ENCODE results near the gene C16orf86. TPM values are rescaled to one million over a fixed set of nuclear protein-coding genes. Genes with fewer than 3 reads are reported as not detected.

The C16orf86 gene
- total RNA-seq, 1 experiment from 2014 or later: 0.65 TPM

- intact Hi-C loops (cut with micrococcal nuclease): no loop called here
- BruUV-seq (replicated peaks): no TSS peak
- ChIA-PET CTCF (interaction anchor here (0.6 to 1.0 kb wide), 4 partner anchors 57 to 204 kb away, joined by 3 read pairs; no protein-coding TSS in a partner anchor), POLR2A (interaction anchor here (0.7 to 1.1 kb wide), 3 partner anchors 10 to 136 kb away, joined by 3 read pairs; no protein-coding TSS in a partner anchor)
- TF ChIP-seq CTCF (IDR thresholded peaks at IDR 0.05; ENCODE audit: unreplicated experiment): no peak
- Mint-ChIP-seq H3K36me3 (ENCODE audit: insufficient read depth, unreplicated experiment) (peaks cover 6% of the 10 kb centered on the region), H3K27me3 (ENCODE audit: insufficient read depth, unreplicated experiment) (peaks cover 26% of the 10 kb centered on the region), H3K4me1 (ENCODE audit: insufficient read depth, unreplicated experiment) (no peaks in the 10 kb centered on the region), H3K4me3 (ENCODE audit: unreplicated experiment) (peak overlapping the region; percentile 46), H3K27ac (ENCODE audit: low read depth, unreplicated experiment) (no peak overlapping the region), H3K9me3 (ENCODE audit: unreplicated experiment) (no peaks in the 10 kb centered on the region)
- DNase-seq (ENCODE audit: unreplicated experiment): no peak
Observed at GRCh38 chr16:67651847-67652246, 14.8 kb upstream of the C16orf86 start.

- peak overlapping the region; percentile 46 for H3K4me3 Mint-ChIP-seq (ENCODE audit: unreplicated experiment)
- H3K27ac Mint-ChIP-seq (ENCODE audit: low read depth, unreplicated experiment): no peak overlapping the region
- H3K4me1 Mint-ChIP-seq (ENCODE audit: insufficient read depth, unreplicated experiment): no peaks in the 10 kb centered on the region
- peaks cover 6% of the 10 kb centered on the region for H3K36me3 Mint-ChIP-seq (ENCODE audit: insufficient read depth, unreplicated experiment)
- H3K27me3 Mint-ChIP-seq (ENCODE audit: insufficient read depth, unreplicated experiment): peaks cover 26% of the 10 kb centered on the region
- BruUV-seq (replicated peaks): no TSS peak
- TF ChIP-seq CTCF (IDR thresholded peaks at IDR 0.05; ENCODE audit: unreplicated experiment): no peak
- POLR2A ChIA-PET: interaction anchor here (0.9 kb wide), 1 partner anchor 55 kb away, joined by 3 read pairs; no protein-coding TSS in a partner anchor
- no peaks in the 10 kb centered on the region for H3K9me3 Mint-ChIP-seq (ENCODE audit: unreplicated experiment)
- no peak for DNase-seq (ENCODE audit: unreplicated experiment)
- CTCF ChIA-PET: interaction anchor here (0.6 to 1.0 kb wide), 4 partner anchors 58 to 205 kb away, joined by 3 read pairs; no protein-coding TSS in a partner anchor
- intact Hi-C loops (cut with micrococcal nuclease): no loop called here
Observed at GRCh38 chr16:67652578-67653127, 14.0 kb upstream of the C16orf86 start.

- ChIA-PET CTCF (interaction anchor here (0.6 kb wide), 1 partner anchor 132 kb away, joined by 3 read pairs; no protein-coding TSS in a partner anchor), POLR2A (no interaction called here)
- no peaks in the 10 kb centered on the region for H3K9me3 Mint-ChIP-seq (ENCODE audit: unreplicated experiment)
- H3K27ac Mint-ChIP-seq (ENCODE audit: low read depth, unreplicated experiment): no peak overlapping the region
- TF ChIP-seq CTCF (IDR thresholded peaks at IDR 0.05; ENCODE audit: unreplicated experiment): peak; percentile 11
- intact Hi-C loops (cut with micrococcal nuclease): no loop called here
- H3K27me3 Mint-ChIP-seq (ENCODE audit: insufficient read depth, unreplicated experiment): peaks cover 26% of the 10 kb centered on the region
- peak overlapping the region; percentile 26 for H3K4me3 Mint-ChIP-seq (ENCODE audit: unreplicated experiment)
- no peaks in the 10 kb centered on the region for H3K4me1 Mint-ChIP-seq (ENCODE audit: insufficient read depth, unreplicated experiment)
- BruUV-seq (replicated peaks): no TSS peak
- no peak for DNase-seq (ENCODE audit: unreplicated experiment)
- H3K36me3 Mint-ChIP-seq (ENCODE audit: insufficient read depth, unreplicated experiment): peaks cover 6% of the 10 kb centered on the region
Observed at GRCh38 chr16:67653128-67653788, 13.4 kb upstream of the C16orf86 start.

GRCh38 chr16:67653789-67654402 is 12.7 kb upstream of the C16orf86 start:
- no TSS peak for BruUV-seq (replicated peaks)
- ChIA-PET POLR2A (no interaction called here), CTCF (no interaction called here)
- DNase-seq (ENCODE audit: unreplicated experiment): no peak
- no peak overlapping the region for H3K27ac Mint-ChIP-seq (ENCODE audit: low read depth, unreplicated experiment)
- no peak for TF ChIP-seq CTCF (IDR thresholded peaks at IDR 0.05; ENCODE audit: unreplicated experiment)
- H3K4me1 Mint-ChIP-seq (ENCODE audit: insufficient read depth, unreplicated experiment): peaks cover under 1% of the 10 kb centered on the region
- peaks cover 6% of the 10 kb centered on the region for H3K36me3 Mint-ChIP-seq (ENCODE audit: insufficient read depth, unreplicated experiment)
- intact Hi-C loops (cut with micrococcal nuclease): no loop called here
- peaks cover 26% of the 10 kb centered on the region for H3K27me3 Mint-ChIP-seq (ENCODE audit: insufficient read depth, unreplicated experiment)
- peak overlapping the region; percentile 26 for H3K4me3 Mint-ChIP-seq (ENCODE audit: unreplicated experiment)
- no peaks in the 10 kb centered on the region for H3K9me3 Mint-ChIP-seq (ENCODE audit: unreplicated experiment)
